Thyroid gland (tissue), 4 donors: ENCODE measurements around the gene ATAD2B.

Experiments
- POLR2A ChIP-seq, 2 donors: fragments of 450-650 bp; IDR thresholded peaks; one replicate each; pipeline ENCODE4 v1.6.1; 2017; ENCODE audit warnings: antibody characterized with exemption in 2 of 2, mild to moderate bottlenecking in 2 of 2, moderate library complexity in 1 of 2
- TF ChIP-seq, protein P1 (sequence below), 6 experiments: fragments of 200-600 bp in 3 of 6; fragments of 450-650 bp in 3 of 6; sonication (generic) in 3 of 6; IDR thresholded peaks; one replicate each; pipeline ENCODE4 v1.5.1; 2016 to 2019; ENCODE audit warnings: antibody characterized with exemption in 6 of 6, mild to moderate bottlenecking in 2 of 6, inconsistent platforms in 1 of 6, moderate library complexity in 1 of 6

DNA sequence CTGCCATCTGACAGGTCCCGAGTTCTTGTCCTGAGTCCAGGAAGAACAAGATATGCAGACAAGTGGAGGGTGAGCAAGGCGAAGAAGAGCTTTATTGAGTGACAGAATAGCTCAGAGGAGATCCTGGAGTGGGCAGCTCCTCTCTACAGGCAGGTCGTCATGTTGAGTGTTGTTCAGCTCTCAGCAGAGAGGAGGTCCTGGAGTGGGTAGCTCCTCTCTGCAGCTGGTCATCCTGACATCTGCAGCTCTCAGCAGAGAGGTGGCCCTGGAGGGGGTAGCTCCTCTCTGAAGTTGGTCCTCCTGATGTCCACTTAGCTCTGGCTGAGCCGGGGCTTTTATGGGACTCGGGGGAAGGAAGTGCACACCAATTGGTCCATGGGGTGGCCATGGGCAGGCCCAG lies 90.4 kb downstream of the ATAD2B start:
- no peak for TF ChIP-seq POLR2A (IDR thresholded peaks at IDR 0.05)
- TF ChIP-seq, protein P1, sequence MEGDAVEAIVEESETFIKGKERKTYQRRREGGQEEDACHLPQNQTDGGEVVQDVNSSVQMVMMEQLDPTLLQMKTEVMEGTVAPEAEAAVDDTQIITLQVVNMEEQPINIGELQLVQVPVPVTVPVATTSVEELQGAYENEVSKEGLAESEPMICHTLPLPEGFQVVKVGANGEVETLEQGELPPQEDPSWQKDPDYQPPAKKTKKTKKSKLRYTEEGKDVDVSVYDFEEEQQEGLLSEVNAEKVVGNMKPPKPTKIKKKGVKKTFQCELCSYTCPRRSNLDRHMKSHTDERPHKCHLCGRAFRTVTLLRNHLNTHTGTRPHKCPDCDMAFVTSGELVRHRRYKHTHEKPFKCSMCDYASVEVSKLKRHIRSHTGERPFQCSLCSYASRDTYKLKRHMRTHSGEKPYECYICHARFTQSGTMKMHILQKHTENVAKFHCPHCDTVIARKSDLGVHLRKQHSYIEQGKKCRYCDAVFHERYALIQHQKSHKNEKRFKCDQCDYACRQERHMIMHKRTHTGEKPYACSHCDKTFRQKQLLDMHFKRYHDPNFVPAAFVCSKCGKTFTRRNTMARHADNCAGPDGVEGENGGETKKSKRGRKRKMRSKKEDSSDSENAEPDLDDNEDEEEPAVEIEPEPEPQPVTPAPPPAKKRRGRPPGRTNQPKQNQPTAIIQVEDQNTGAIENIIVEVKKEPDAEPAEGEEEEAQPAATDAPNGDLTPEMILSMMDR (IDR thresholded peaks at IDR 0.05): no peak
